Osteocyte (in vitro differentiated cells): Measurements from ENCODE around the gene BCL2. TPM values are rescaled to one million over a fixed set of nuclear protein-coding genes. Genes with fewer than 3 reads are reported as not detected.

ENCODE experiments used
- DNase-seq: peaks from one replicate; pipeline ENCODE4 v3.0.0; 2021; ENCODE audit warnings: mixed read lengths; ENCODE audit not compliant: unreplicated experiment; ENCODE audit errors: extremely low spot score
- H3K27ac Mint-ChIP-seq: one replicate; pipeline ENCODE4 v1.8.0; 2021; ENCODE audit warnings: mild to moderate bottlenecking, mixed read lengths; ENCODE audit not compliant: unreplicated experiment
- H3K27me3 Mint-ChIP-seq: one replicate; pipeline ENCODE4 v1.8.0; 2021; ENCODE audit warnings: mixed read lengths; ENCODE audit not compliant: unreplicated experiment
- H3K36me3 Mint-ChIP-seq: one replicate; pipeline ENCODE4 v1.8.0; 2021; ENCODE audit warnings: mixed read lengths; ENCODE audit not compliant: unreplicated experiment
- H3K4me1 Mint-ChIP-seq: one replicate; pipeline ENCODE4 v1.8.0; 2021; ENCODE audit warnings: mixed read lengths; ENCODE audit not compliant: unreplicated experiment
- H3K4me3 Mint-ChIP-seq: one replicate; pipeline ENCODE4 v1.8.0; 2021; ENCODE audit warnings: mild to moderate bottlenecking, moderate library complexity, mixed read lengths; ENCODE audit not compliant: unreplicated experiment
- H3K9me3 Mint-ChIP-seq: one replicate; pipeline ENCODE4 v1.8.0; 2021; ENCODE audit warnings: mixed read lengths; ENCODE audit not compliant: unreplicated experiment
- total RNA-seq: library from RNA; stranded (reverse); gene quantifications from 2 replicates; pipeline ENCODE4 v1.2.1, GENCODE V29; 2021
- TF ChIP-seq, protein P1 (sequence below): fragments of 200-600 bp; sonication (generic); IDR thresholded peaks from 2 replicates; pipeline ENCODE4 v1.5.0; 2021; ENCODE audit warnings: antibody characterized with exemption, mild to moderate bottlenecking, moderate library complexity

Gene BCL2
- total RNA-seq, 1 donor from 2014 or later = 3.2 TPM

DNA sequence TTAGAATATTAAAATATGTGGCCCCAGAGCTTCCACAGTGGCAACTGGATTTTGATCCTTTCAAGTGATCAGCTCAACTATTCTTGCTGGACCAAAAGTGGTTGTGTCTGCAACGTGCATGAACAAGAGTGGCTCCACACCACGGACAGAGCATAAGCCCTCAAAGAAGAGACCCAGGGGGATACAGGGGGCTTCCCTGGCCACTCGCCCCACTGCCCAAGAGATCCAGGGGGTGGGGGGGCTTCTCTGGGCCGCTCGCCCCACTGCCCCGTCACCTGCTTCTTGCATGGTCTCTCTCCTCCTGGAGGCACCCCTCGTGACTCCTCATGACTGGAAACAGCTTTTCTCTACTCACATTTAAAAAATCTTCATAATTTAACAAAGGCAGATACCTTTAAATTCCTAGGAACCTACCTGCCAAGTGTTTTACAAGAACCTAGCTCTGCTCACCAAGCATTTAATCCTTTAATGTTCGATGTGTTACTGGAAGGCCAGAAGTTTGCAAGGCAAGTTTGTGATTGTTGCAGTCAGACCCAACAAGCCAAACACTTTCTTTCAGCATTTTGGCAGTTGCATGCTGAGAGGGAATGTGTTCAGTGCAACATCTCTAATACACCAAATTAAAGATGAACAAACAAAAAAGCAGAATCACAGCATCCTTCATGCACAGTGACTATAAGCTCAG lies 174.3 kb downstream of the BCL2 start:
- H3K27me3 Mint-ChIP-seq = no peaks in the 10 kb centered on the region
- TF ChIP-seq, protein P1, sequence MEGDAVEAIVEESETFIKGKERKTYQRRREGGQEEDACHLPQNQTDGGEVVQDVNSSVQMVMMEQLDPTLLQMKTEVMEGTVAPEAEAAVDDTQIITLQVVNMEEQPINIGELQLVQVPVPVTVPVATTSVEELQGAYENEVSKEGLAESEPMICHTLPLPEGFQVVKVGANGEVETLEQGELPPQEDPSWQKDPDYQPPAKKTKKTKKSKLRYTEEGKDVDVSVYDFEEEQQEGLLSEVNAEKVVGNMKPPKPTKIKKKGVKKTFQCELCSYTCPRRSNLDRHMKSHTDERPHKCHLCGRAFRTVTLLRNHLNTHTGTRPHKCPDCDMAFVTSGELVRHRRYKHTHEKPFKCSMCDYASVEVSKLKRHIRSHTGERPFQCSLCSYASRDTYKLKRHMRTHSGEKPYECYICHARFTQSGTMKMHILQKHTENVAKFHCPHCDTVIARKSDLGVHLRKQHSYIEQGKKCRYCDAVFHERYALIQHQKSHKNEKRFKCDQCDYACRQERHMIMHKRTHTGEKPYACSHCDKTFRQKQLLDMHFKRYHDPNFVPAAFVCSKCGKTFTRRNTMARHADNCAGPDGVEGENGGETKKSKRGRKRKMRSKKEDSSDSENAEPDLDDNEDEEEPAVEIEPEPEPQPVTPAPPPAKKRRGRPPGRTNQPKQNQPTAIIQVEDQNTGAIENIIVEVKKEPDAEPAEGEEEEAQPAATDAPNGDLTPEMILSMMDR = no peak
- H3K9me3 Mint-ChIP-seq = no peaks in the 10 kb centered on the region
- peaks cover 37% of the 10 kb centered on the region for H3K4me1 Mint-ChIP-seq
- H3K4me3 Mint-ChIP-seq = no peak overlapping the region
- DNase-seq = no peak
- H3K27ac Mint-ChIP-seq = peak overlapping the region; percentile 20
- H3K36me3 Mint-ChIP-seq = no peaks in the 10 kb centered on the region

DNA sequence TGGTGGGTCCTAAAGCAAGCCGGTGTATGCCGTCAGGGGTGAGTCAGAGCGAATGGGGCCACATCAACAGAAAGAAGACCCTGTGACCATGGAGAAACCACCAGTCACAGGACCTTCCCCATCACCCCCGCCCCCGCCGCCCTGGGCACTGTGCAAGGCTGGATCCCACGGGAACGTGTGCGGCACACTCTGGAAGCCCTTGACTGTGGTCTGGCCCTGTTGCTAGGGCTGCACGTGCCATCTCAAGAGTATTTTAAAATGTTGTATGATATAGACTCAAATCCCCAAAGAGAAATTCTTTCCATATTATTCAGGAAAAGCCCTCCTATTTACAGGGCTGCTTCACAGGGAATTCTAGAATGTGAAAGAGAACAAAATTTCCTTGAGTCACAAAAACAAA lies 174.8 kb downstream of the BCL2 start:
- TF ChIP-seq, protein P1 = no peak
- Mint-ChIP-seq H3K4me1 (peaks cover 37% of the 10 kb centered on the region), H3K27ac (peak overlapping the region; percentile 64), H3K9me3 (no peaks in the 10 kb centered on the region), H3K27me3 (no peaks in the 10 kb centered on the region), H3K36me3 (no peaks in the 10 kb centered on the region), H3K4me3 (no peak overlapping the region)
- no peak for DNase-seq

DNA sequence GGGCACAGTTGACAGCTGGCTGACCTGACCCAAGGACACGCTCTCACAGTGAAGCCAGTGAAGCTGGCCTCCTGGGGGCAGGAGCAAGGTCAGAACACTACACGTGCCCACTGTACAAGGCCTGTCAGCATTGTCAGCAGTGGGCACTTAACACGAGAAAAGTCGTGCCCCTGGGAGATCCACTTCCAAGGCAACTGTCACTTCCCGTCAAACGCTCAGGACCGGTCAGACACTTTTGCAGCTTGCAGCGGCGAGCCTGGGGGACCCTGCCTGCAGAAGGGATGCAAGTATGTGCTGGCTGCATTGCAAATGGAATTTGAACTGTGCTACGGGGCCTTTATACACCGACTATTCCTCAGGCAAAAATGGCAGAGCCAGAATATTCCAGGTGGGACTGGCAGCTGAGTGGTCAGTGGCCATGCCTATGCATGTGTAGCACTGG lies 176.2 kb downstream of the BCL2 start:
- H3K27ac Mint-ChIP-seq = no peak overlapping the region

DNA sequence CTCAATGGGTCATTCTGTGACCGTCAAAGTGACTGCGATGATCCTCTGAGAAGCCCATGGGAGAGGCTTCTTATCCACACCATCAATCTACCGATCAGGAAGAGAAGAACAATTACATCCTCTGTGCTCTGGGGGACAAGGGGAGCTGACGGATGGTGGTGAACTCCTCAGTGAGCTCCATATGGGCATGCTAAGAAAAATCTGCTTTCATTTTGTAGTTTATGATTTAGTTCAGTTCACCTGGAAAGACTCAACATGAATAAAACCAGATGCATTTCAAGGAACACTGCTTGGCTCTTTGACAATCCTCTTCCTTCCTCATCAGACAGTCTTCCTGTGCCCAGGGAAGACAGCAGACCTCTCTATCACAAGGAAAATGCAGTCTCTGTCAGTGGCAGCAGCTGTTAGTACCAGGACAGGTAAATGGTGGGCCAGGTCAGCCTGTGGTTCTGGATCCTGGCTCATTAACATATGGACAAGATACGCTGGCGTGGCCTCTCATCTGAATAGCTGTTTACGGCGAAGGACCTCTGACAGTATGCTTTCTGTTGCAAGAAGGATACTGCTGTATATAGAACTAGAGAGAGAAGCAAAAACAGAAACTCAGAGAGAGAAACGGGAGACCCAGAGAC lies 176.9 kb downstream of the BCL2 start:
- TF ChIP-seq, protein P1 = no peak
- no peaks in the 10 kb centered on the region for H3K9me3 Mint-ChIP-seq
- H3K4me3 Mint-ChIP-seq = no peak overlapping the region
- no peaks in the 10 kb centered on the region for H3K27me3 Mint-ChIP-seq
- no peaks in the 10 kb centered on the region for H3K36me3 Mint-ChIP-seq
- H3K27ac Mint-ChIP-seq = no peak overlapping the region
- peaks cover 25% of the 10 kb centered on the region for H3K4me1 Mint-ChIP-seq
- DNase-seq = no peak

More for the DNA sequence above, 176.2 kb downstream of the BCL2 start:
- no peaks in the 10 kb centered on the region for H3K27me3 Mint-ChIP-seq
- no peak for DNase-seq
- no peaks in the 10 kb centered on the region for H3K9me3 Mint-ChIP-seq
- no peaks in the 10 kb centered on the region for H3K36me3 Mint-ChIP-seq
- no peak overlapping the region for H3K4me3 Mint-ChIP-seq
- peaks cover 32% of the 10 kb centered on the region for H3K4me1 Mint-ChIP-seq
- TF ChIP-seq, protein P1 = no peak

DNA sequence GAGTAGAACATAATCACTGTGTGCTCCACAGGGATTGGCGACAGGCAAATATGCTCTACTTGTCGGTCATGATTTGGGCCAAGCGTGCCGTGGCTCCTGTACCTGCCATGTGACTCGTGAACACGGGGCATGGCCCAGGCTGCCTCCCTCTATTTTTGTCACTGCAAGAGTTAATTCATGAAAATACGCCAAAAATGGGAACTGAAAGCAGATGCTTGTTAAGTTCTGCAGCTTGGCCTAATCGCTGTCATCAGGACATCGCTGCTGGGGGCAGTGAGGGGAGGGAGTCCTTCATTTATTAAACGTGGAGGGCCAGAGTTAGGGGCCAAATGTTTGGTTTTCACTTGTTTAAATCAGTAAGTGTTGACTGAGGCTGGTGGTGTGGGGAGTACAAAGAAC lies 177.8 kb downstream of the BCL2 start:
- no peak for DNase-seq
- TF ChIP-seq, protein P1 = no peak
- Mint-ChIP-seq H3K9me3 (no peaks in the 10 kb centered on the region), H3K4me1 (peaks cover 25% of the 10 kb centered on the region), H3K27me3 (peaks cover 4% of the 10 kb centered on the region), H3K36me3 (no peaks in the 10 kb centered on the region), H3K27ac (no peak overlapping the region), H3K4me3 (no peak overlapping the region)
